SK-N-SH (cell line): ENCODE data around the gene SRD5A1. TPM values are rescaled to one million over a fixed set of nuclear protein-coding genes. Genes with fewer than 3 reads are reported as not detected.
A peak's percentile ranks its signal among the peaks of the same experiment; 100 is the strongest.

Experiments
- CTCF ChIA-PET: fragments of 300-600, 350-600 bp; formaldehyde crosslinking; extraction: SDS; loops from one replicate; lab custom pipeline; 2021; lab: Yijun Ruan, JAX
- POLR2A ChIA-PET: fragments of 350-600 bp; sonication (Branson Sonifier 250); formaldehyde crosslinking; extraction: SDS; loops from one replicate; lab custom pipeline; 2020; ENCODE audit warnings: antibody characterized with exemption, inconsistent platforms; lab: Yijun Ruan, JAX
- DNase-seq: peaks from one replicate; pipeline ENCODE4 v3.0.0; 2012
- H2AFZ ChIP-seq: fragments of 200-600 bp; sonication (generic); 2 replicates; pipeline ENCODE4 v1.8.1; 2016; ENCODE audit warnings: antibody characterized with exemption, mild to moderate bottlenecking, low read depth
- H3F3A ChIP-seq: fragments of 200-600 bp; sonication (generic); replicated peaks from 2 replicates; pipeline ENCODE3; 2016; ENCODE audit warnings: antibody characterized with exemption, mild to moderate bottlenecking; ENCODE audit not compliant: insufficient read depth
- H3K27ac ChIP-seq, 2 experiments: fragments of 200-500 bp in 1 of 2; fragments of 200-600 bp in 1 of 2; sonication (Bioruptor generic) in 1 of 2; sonication (generic), shearing (Covaris generic) in 1 of 2; 2 replicates each; pipeline versions ENCODE4 v1.5.1 to v1.6.1; 2014 to 2016; ENCODE audit warnings: low read depth in 2 of 2, inconsistent platforms in 1 of 2, low read length in 1 of 2, mild to moderate bottlenecking in 1 of 2, mixed read lengths in 1 of 2
- H3K27me3 ChIP-seq: fragments of 200-600 bp; sonication (generic), shearing (Covaris generic); 2 replicates; pipeline ENCODE4 v1.6.1; 2016; ENCODE audit warnings: mixed run types; ENCODE audit not compliant: insufficient read depth
- H3K36me3 ChIP-seq, 2 experiments: fragments of 200-500 bp in 1 of 2; fragments of 200-600 bp in 1 of 2; sonication (Bioruptor generic) in 1 of 2; sonication (generic) in 1 of 2; replicated peaks in 1 of 2; 2 replicates each; pipeline versions ENCODE3 to v1.5.1; 2014 to 2016; ENCODE audit warnings: low read length in 1 of 2, mild to moderate bottlenecking in 1 of 2; ENCODE audit not compliant: insufficient read depth in 2 of 2, control insufficient read depth in 1 of 2
- H3K4me1 ChIP-seq, 2 experiments: fragments of 200-500 bp in 1 of 2; fragments of 200-600 bp in 1 of 2; sonication (Bioruptor generic) in 1 of 2; sonication (generic), shearing (Covaris generic) in 1 of 2; 2 replicates each; pipeline versions ENCODE4 v1.5.1 to v1.6.1; 2014 to 2016; ENCODE audit warnings: low read depth in 1 of 2, low read length in 1 of 2, mixed run types in 1 of 2; ENCODE audit not compliant: insufficient read depth in 2 of 2, control insufficient read depth in 1 of 2
- H3K4me2 ChIP-seq: fragments of 200-600 bp; sonication (generic), shearing (Covaris generic); 2 replicates; pipeline ENCODE4 v1.6.1; 2017; ENCODE audit warnings: mixed run types
- H3K4me3 ChIP-seq, 2 experiments: fragments of 200-500 bp in 1 of 2; fragments of 200-600 bp in 1 of 2; sonication (Bioruptor generic) in 1 of 2; sonication (generic), shearing (Covaris generic) in 1 of 2; 2 replicates each; pipeline versions ENCODE4 v1.5.1 to v1.8.1; 2014 to 2016; ENCODE audit warnings: low read depth in 2 of 2, inconsistent platforms in 1 of 2, low read length in 1 of 2, mild to moderate bottlenecking in 1 of 2, mixed read lengths in 1 of 2, moderate library complexity in 1 of 2
- H3K79me2 ChIP-seq: fragments of 200-600 bp; sonication (generic); 2 replicates; pipeline ENCODE4 v1.8.1; 2017; ENCODE audit warnings: mild to moderate bottlenecking; ENCODE audit not compliant: insufficient read depth
- H3K9ac ChIP-seq: fragments of 200-600 bp; sonication (generic); 2 replicates; pipeline ENCODE4 v1.6.1; 2017; ENCODE audit warnings: mixed run types
- H3K9me2 ChIP-seq: fragments of 200-600 bp; sonication (generic); 2 replicates; pipeline ENCODE4 v1.6.1; 2017; ENCODE audit warnings: mixed run types
- H3K9me3 ChIP-seq: fragments of 200-600 bp; sonication (generic); 2 replicates; pipeline ENCODE4 v1.6.1; 2017; ENCODE audit warnings: mixed run types, mild to moderate bottlenecking, moderate library complexity
- H4K20me1 ChIP-seq: fragments of 200-600 bp; sonication (generic); 2 replicates; pipeline ENCODE4 v1.6.1; 2017; ENCODE audit warnings: mild to moderate bottlenecking, mixed run types; ENCODE audit not compliant: insufficient read depth
- CHD2 ChIP-seq: fragments of 150-350 bp; IDR thresholded peaks from 2 replicates; pipeline ENCODE4 v1.6.1; 2018; ENCODE audit warnings: low read length; ENCODE audit not compliant: partially characterized antibody
- CTCF ChIP-seq: fragments of 200-600 bp; sonication (generic); IDR thresholded peaks from 2 replicates; pipeline ENCODE4 v1.6.1; 2017; ENCODE audit warnings: antibody characterized with exemption, mild to moderate bottlenecking, moderate library complexity
- GABPA ChIP-seq: IDR thresholded peaks from 2 replicates; pipeline ENCODE4 v1.4.0; 2012; ENCODE audit warnings: low read depth, mild to moderate bottlenecking
- MAX ChIP-seq: IDR thresholded peaks from 2 replicates; pipeline ENCODE4 v1.4.0; 2012; ENCODE audit warnings: low read depth
- MXI1 ChIP-seq: IDR thresholded peaks from 2 replicates; pipeline ENCODE4 v1.6.1; 2012; ENCODE audit warnings: mild to moderate bottlenecking, low read depth, low read length, improper control_type of control experiment
- NFIC ChIP-seq: IDR thresholded peaks from 2 replicates; pipeline ENCODE4 v1.4.0; 2012; ENCODE audit warnings: borderline replicate concordance
- POLR2AphosphoS5 ChIP-seq: IDR thresholded peaks from 2 replicates; pipeline ENCODE4 v1.6.1; 2012; ENCODE audit warnings: low read depth, low read length
- SIN3A ChIP-seq: IDR thresholded peaks from 2 replicates; pipeline ENCODE4 v1.6.1; 2012; ENCODE audit warnings: low read depth, mild to moderate bottlenecking, low read length, moderate library complexity, borderline replicate concordance
- TEAD4 ChIP-seq: IDR thresholded peaks from 2 replicates; pipeline ENCODE4 v1.4.0; 2012; ENCODE audit warnings: mild to moderate bottlenecking, borderline replicate concordance; ENCODE audit not compliant: insufficient read depth
- ZBTB33 ChIP-seq: IDR thresholded peaks from 2 replicates; pipeline ENCODE4 v1.4.0; 2012; ENCODE audit warnings: low read depth, borderline replicate concordance
- WGBS: methylation state at CpG from one replicate; pipeline ENCODE4 v1.1.6; 2017; ENCODE audit warnings: low lambda C conversion rate; 5-methylcytosine and 5-hydroxymethylcytosine counted together
- polyA plus RNA-seq, 3 experiments: library from polyadenylated mRNA; depleted of rRNA; stranded (reverse); fragments of >200 nt; gene quantifications; 2 replicates each; pipeline ENCODE4 v1.2.3, GENCODE V29; 2012

The SRD5A1 gene
- polyA plus RNA-seq, 1 of the 3 experiments (the other 2 are of a cell fraction) = 24.0 TPM

GRCh38 chr5:6711409-6712141, 78.3 kb downstream of the SRD5A1 start:
- ChIA-PET POLR2A (interaction anchor here (1.8 kb wide), 1 partner anchor 78 kb away, joined by 6 read pairs; the partner anchor contains the start of genes NSUN2 and SRD5A1), CTCF (interaction anchor here (0.9 to 2.0 kb wide), 6 partner anchors 14 to 59 kb away, joined by 3 to 7 read pairs (median 4); no protein-coding TSS in a partner anchor)
- Histone ChIP-seq H3K9ac (peak overlapping the region; percentile 94), H3K27ac (peak overlapping the region; percentile 94 to 98), H3K79me2 (peaks cover 24% of the 10 kb centered on the region), H3K4me1 (peaks cover 6 to 24% of the 10 kb centered on the region in 2 experiments; a peak in 3 of 4 replicates), H3K36me3 (no peaks in the 10 kb centered on the region), H3F3A (peaks cover 20% of the 10 kb centered on the region)
- WGBS = 53% methylated on average over 15 of the region's 15 CpGs
- peak; percentile 41; the same call in 1 of the 2 replicates for TF ChIP-seq MAX
- TF ChIP-seq GABPA = no peak
- peak; percentile 13; the same call in 1 of the 2 replicates for TF ChIP-seq MXI1
- TF ChIP-seq, all 33 proteins: peak for 2
- Histone ChIP-seq H3K4me3 (peak overlapping the region; percentile 80 to 85), H3K9me3 (no peaks in the 10 kb centered on the region), H3K27me3 (no peaks in the 10 kb centered on the region), H3K9me2 (no peaks in the 10 kb centered on the region), H3K4me2 (peak overlapping the region; percentile 99), H2AFZ (peak overlapping the region; percentile 85), H4K20me1 (peaks cover 21% of the 10 kb centered on the region)
- DNase-seq = no peak

- Histone ChIP-seq H3K27ac (peak overlapping the region; percentile 94 to 98), H3F3A (peaks cover 20% of the 10 kb centered on the region), H3K4me1 (peaks cover 11 to 29% of the 10 kb centered on the region in 2 experiments; a peak in 3 of 4 replicates), H2AFZ (peak overlapping the region; percentile 85), H3K36me3 (no peaks in the 10 kb centered on the region), H3K79me2 (peaks cover 30% of the 10 kb centered on the region), H3K9me2 (no peaks in the 10 kb centered on the region), H3K4me2 (peak overlapping the region; percentile 99), H3K4me3 (peak overlapping the region; percentile 80 to 85), H3K9ac (peak overlapping the region; percentile 94), H3K27me3 (no peaks in the 10 kb centered on the region), H3K9me3 (no peaks in the 10 kb centered on the region), H4K20me1 (peaks cover 27% of the 10 kb centered on the region)
- POLR2A ChIA-PET = interaction anchor here (1.8 kb wide), 1 partner anchor 79 kb away, joined by 6 read pairs; the partner anchor contains the start of genes NSUN2 and SRD5A1
- WGBS = 0% methylated on average over 15 of the region's 36 CpGs
- CTCF ChIA-PET = interaction anchor here (0.9 to 1.6 kb wide), 5 partner anchors 14 to 59 kb away, joined by 3 to 5 read pairs (median 4); no protein-coding TSS in a partner anchor
- no peak for TF ChIP-seq NFIC
- no peak for TF ChIP-seq CHD2
- TF ChIP-seq POLR2AphosphoS5 = no peak
- no peak for TF ChIP-seq TEAD4
- TF ChIP-seq SIN3A = no peak
- 0 out of 2 replicates have a peak, but pooled peaks have one; percentile 26 for TF ChIP-seq CTCF
- TF ChIP-seq ZBTB33 = no peak
- TF ChIP-seq MAX = no peak
- peak; percentile 66 for DNase-seq
Measured at GRCh38 chr5:6712142-6712576, 78.9 kb downstream of the SRD5A1 start.
